Thyroid gland (tissue), 4 donors: ENCODE results near the gene MAMDC4.

Experiments
- CTCF ChIP-seq, 6 experiments: fragments of 200-600 bp in 3 of 6; fragments of 450-650 bp in 3 of 6; sonication (generic) in 3 of 6; IDR thresholded peaks; one replicate each; pipeline ENCODE4 v1.5.1; 2016 to 2019; ENCODE audit warnings: antibody characterized with exemption in 6 of 6, mild to moderate bottlenecking in 2 of 6, inconsistent platforms in 1 of 6, moderate library complexity in 1 of 6
- POLR2A ChIP-seq, 2 donors: fragments of 450-650 bp; IDR thresholded peaks; one replicate each; pipeline ENCODE4 v1.6.1; 2017; ENCODE audit warnings: antibody characterized with exemption in 2 of 2, mild to moderate bottlenecking in 2 of 2, moderate library complexity in 1 of 2

GRCh38 chr9:136826188-136826541 lies 26.0 kb upstream of the MAMDC4 start:
- TF ChIP-seq CTCF (IDR thresholded peaks at IDR 0.05) = no peak
- no peak for TF ChIP-seq POLR2A (IDR thresholded peaks at IDR 0.05)
